Esophagus muscularis mucosa (tissue), 4 donors: Measurements from ENCODE around the gene POLR3G. TPM values are rescaled to one million over a fixed set of nuclear protein-coding genes. Genes with fewer than 3 reads are reported as not detected.

Experiments
- DNase-seq: peaks from one replicate; pipeline ENCODE4 v3.0.0-alpha.2; 2017; ENCODE audit errors: extremely low spot score
- H3K27ac ChIP-seq, 4 donors: fragments of 200-600 bp; sonication (generic); replicated peaks in 1 of 4; 1 replicate in 3 of 4; 2 replicates in 1 of 4; pipeline ENCODE4 v1.5.1; 2016 to 2019; ENCODE audit warnings: mild to moderate bottlenecking in 1 of 4
- H3K27me3 ChIP-seq, 4 donors: fragments of 200-600 bp; sonication (generic); one replicate each; pipeline versions ENCODE4 v1.5.1 to v1.6.0; 2016 to 2019
- H3K36me3 ChIP-seq, 4 donors: fragments of 200-600 bp; sonication (generic); one replicate each; pipeline ENCODE4 v1.5.1; 2016 to 2019
- H3K4me1 ChIP-seq, 4 donors: fragments of 200-600 bp; sonication (generic); one replicate each; pipeline ENCODE4 v1.5.1; 2016 to 2019
- H3K4me3 ChIP-seq, 4 donors: fragments of 200-600 bp; sonication (generic); 1 replicate in 2 of 4; 2 replicates in 2 of 4; pipeline ENCODE4 v1.5.1; 2016 to 2019; ENCODE audit warnings: mild to moderate bottlenecking in 4 of 4, moderate library complexity in 1 of 4
- H3K9me3 ChIP-seq, 4 donors: fragments of 200-600 bp; sonication (generic); 1 replicate in 3 of 4; 2 replicates in 1 of 4; pipeline ENCODE4 v1.5.1; 2016 to 2019
- EP300 ChIP-seq: sonication (generic); formaldehyde crosslinking; IDR thresholded peaks from one replicate; pipeline ENCODE4 v1.6.1; 2017; ENCODE audit warnings: antibody characterized with exemption
- POLR2A ChIP-seq: fragments of 450-650 bp; IDR thresholded peaks from one replicate; pipeline ENCODE4 v1.6.1; 2017; ENCODE audit warnings: antibody characterized with exemption, moderate library complexity, mild to moderate bottlenecking, low read depth
- POLR2AphosphoS5 ChIP-seq, 2 donors: sonication (generic); formaldehyde crosslinking; IDR thresholded peaks; one replicate each; pipeline ENCODE4 v1.6.1; 2017; ENCODE audit warnings: antibody characterized with exemption in 2 of 2
- WGBS: methylation state at CpG from one replicate; pipeline ENCODE4 v1.1.5; 2018; 5-methylcytosine and 5-hydroxymethylcytosine counted together
- intact Hi-C: fragments of 100-400 bp; cut with DNase I; formaldehyde crosslinking; loops from one replicate; pipeline ENCODE4 v1.15.1; 2023
- total RNA-seq, 4 donors: library from RNA; depleted of rRNA; stranded (reverse); fragments of >200 nt; gene quantifications; one replicate each; pipeline versions ENCODE4 v1.1.0 to v1.2.1, GENCODE V29; 2016
- TF ChIP-seq, protein P1 (sequence below), 3 experiments: fragments of 200-600 bp in 2 of 3; fragments of 450-650 bp in 1 of 3; sonication (generic) in 2 of 3; IDR thresholded peaks; one replicate each; pipeline ENCODE4 v1.5.1; 2017 to 2019; ENCODE audit warnings: antibody characterized with exemption in 3 of 3, mild to moderate bottlenecking in 2 of 3, moderate library complexity in 1 of 3

The POLR3G gene
- total RNA-seq, 4 donors from 2014 or later: 0.42 to 2.5 (median 1.4) TPM

DNA sequence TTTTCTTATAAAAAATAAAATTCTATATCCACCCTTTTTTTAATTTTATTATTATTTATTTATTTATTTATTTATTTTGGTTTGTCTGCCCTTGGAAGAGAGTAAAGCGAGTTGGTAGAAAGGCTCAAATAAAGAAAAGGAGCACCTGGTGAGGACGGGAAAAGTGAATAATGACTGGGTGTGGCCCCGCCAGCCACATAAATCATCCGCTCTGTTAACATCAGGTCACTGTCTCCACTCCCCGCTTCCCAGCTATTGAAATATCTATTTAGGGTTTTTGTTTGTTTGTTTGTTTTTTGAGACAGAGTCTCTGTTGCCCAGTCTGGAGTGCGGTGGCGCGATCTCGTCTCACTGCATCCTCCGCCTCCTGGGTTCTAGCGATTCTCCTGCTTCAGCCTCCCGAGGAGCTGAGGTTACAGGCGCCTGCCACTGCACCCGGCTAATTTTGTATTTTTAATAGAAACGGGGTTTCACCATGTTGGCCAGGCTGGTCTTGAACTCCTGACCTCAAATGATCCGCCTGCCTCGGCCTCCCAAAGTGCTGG, 844 bp downstream of the POLR3G start:
- Histone ChIP-seq H3K27me3 (no peaks in the 10 kb centered on the region), H3K36me3 (no peaks in the 10 kb centered on the region), H3K4me3 (peak overlapping the region; percentile 74 to 94 (median 78)), H3K4me1 (peaks cover 10 to 30% (median 30%) of the 10 kb centered on the region in 4 donors), H3K9me3 (no peaks in the 10 kb centered on the region), H3K27ac (peak overlapping the region in 1 of 4 donors; percentile 78)
- WGBS: 54% methylated on average over 17 of the region's 17 CpGs
- intact Hi-C loops: loop anchor here (5.0 kb wide), 1 partner anchor 37 kb away; no protein-coding TSS in a partner anchor
- TF ChIP-seq, protein P1, sequence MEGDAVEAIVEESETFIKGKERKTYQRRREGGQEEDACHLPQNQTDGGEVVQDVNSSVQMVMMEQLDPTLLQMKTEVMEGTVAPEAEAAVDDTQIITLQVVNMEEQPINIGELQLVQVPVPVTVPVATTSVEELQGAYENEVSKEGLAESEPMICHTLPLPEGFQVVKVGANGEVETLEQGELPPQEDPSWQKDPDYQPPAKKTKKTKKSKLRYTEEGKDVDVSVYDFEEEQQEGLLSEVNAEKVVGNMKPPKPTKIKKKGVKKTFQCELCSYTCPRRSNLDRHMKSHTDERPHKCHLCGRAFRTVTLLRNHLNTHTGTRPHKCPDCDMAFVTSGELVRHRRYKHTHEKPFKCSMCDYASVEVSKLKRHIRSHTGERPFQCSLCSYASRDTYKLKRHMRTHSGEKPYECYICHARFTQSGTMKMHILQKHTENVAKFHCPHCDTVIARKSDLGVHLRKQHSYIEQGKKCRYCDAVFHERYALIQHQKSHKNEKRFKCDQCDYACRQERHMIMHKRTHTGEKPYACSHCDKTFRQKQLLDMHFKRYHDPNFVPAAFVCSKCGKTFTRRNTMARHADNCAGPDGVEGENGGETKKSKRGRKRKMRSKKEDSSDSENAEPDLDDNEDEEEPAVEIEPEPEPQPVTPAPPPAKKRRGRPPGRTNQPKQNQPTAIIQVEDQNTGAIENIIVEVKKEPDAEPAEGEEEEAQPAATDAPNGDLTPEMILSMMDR (IDR thresholded peaks at IDR 0.05): no peak
- TF ChIP-seq POLR2A (no peak), EP300 (no peak), POLR2AphosphoS5 (IDR thresholded peaks at IDR 0.05) (no peak)
- no peak for DNase-seq

DNA sequence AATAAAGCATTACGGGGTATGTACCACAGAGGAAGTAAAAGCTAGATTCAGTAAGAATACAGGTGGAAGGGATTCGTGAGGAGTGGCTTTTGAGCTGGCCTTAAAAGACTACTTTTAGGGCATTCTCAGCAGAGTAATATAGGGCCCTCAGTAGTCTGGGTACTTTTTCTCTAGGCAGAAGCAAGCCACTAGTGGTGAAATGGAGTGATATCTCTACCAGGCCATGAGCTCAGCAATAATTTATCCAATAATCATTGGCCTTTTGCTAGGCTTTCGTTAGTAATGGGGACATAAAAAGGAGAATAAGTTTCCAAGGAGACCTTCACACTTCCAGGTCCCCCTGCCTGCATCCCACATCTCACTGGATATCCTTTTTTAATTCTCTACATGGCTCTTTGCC, 1.7 kb downstream of the POLR3G start:
- H3K4me1 ChIP-seq: peaks cover 10 to 30% (median 26%) of the 10 kb centered on the region in 4 donors
- H3K27ac ChIP-seq: no peak overlapping the region
- intact Hi-C loops: loop anchor here (5.0 kb wide), 1 partner anchor 36 kb away; no protein-coding TSS in a partner anchor
- no peak overlapping the region for H3K4me3 ChIP-seq
- 72% methylated on average over 3 of the region's 3 CpGs for WGBS
- no peaks in the 10 kb centered on the region for H3K27me3 ChIP-seq
- H3K36me3 ChIP-seq: no peaks in the 10 kb centered on the region
- DNase-seq: no peak
- TF ChIP-seq, protein P1 (IDR thresholded peaks at IDR 0.05): no peak
- TF ChIP-seq EP300: no peak
- TF ChIP-seq POLR2A: no peak
- no peak for TF ChIP-seq POLR2AphosphoS5 (IDR thresholded peaks at IDR 0.05)
- no peaks in the 10 kb centered on the region for H3K9me3 ChIP-seq

DNA sequence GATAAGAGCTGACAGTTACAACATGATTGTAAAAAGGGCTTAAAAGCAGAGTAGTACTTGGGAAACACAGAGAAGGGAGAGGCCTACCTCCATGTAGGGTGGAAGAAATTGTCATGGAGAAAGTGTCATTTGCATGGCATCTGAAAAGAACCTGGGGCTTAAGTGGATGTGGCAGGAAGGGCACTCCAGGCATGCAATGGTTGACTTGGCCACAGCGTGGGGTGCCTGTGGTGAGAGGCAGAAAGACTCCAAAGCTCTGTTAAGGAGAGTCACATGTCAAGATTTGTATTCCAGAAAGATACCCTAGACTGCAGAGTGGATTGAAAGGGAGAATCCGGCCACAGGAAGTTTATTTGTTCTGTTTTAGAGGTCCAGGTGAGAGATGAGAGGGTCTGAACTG, 2.4 kb downstream of the POLR3G start:
- no peak for DNase-seq
- intact Hi-C loops: loop anchor here (5.0 kb wide), 1 partner anchor 35 kb away; no protein-coding TSS in a partner anchor
- no peak for TF ChIP-seq POLR2AphosphoS5 (IDR thresholded peaks at IDR 0.05)
- TF ChIP-seq, protein P1 (IDR thresholded peaks at IDR 0.05): no peak
- no peak for TF ChIP-seq POLR2A
- no peak for TF ChIP-seq EP300
- Histone ChIP-seq H3K4me1 (peaks cover 10 to 24% (median 20%) of the 10 kb centered on the region in 4 donors), H3K9me3 (no peaks in the 10 kb centered on the region), H3K27ac (no peak overlapping the region), H3K27me3 (no peaks in the 10 kb centered on the region), H3K36me3 (no peaks in the 10 kb centered on the region), H3K4me3 (peak overlapping the region in 1 of 4 donors; percentile 18)
- 52% methylated on average over 2 of the region's 2 CpGs for WGBS

DNA sequence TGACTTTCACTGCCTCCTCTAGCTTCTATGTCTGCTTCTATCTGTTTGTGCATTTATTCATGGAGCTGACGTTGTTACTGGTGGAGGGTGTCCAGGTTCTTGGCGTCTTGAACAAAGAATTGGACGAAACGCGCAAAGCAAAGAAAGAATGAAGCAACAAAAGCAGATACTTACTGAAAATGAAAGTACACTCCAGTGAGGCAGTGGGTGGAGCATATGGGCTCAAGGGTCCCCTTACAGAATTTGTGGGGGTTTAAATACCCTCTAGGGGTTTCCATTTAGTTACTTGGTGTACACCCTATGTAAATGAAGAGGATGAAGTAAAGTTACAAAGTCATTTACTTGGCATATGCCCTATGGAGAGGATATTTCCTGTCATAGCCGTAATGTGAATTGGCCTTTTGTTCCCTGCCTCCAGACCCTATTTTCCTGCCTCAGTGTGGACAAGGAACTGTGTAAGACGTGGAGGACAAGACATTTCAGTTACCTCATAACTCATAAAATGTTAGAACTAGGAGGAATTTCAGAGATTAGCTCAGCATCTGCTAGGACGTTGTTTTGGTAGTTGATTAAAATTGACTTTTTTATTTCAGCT, 3.1 kb downstream of the POLR3G start:
- Histone ChIP-seq H3K4me3 (peak overlapping the region in 3 of 4 donors; percentile 15 to 18 (median 17)), H3K4me1 (peaks cover 7 to 21% (median 15%) of the 10 kb centered on the region in 4 donors), H3K36me3 (no peaks in the 10 kb centered on the region), H3K27ac (peak overlapping the region in 1 of 4 donors; percentile 18), H3K27me3 (no peaks in the 10 kb centered on the region), H3K9me3 (no peaks in the 10 kb centered on the region)
- no peak for DNase-seq
- TF ChIP-seq POLR2AphosphoS5 (IDR thresholded peaks at IDR 0.05): no peak
- TF ChIP-seq, protein P1 (IDR thresholded peaks at IDR 0.05): no peak
- no peak for TF ChIP-seq EP300
- TF ChIP-seq POLR2A: no peak
- intact Hi-C loops: loop anchor here (5.0 kb wide), 1 partner anchor 35 kb away; no protein-coding TSS in a partner anchor
- WGBS: 73% methylated on average over 8 of the region's 8 CpGs
